Measurements from ENCODE around the gene TPM2. TPM values are rescaled to one million over a fixed set of nuclear protein-coding genes. Genes with fewer than 3 reads are reported as not detected.

TPM2 gene
- total RNA-seq, 1 donor from 2014 or later, result 110 TPM

DNA sequence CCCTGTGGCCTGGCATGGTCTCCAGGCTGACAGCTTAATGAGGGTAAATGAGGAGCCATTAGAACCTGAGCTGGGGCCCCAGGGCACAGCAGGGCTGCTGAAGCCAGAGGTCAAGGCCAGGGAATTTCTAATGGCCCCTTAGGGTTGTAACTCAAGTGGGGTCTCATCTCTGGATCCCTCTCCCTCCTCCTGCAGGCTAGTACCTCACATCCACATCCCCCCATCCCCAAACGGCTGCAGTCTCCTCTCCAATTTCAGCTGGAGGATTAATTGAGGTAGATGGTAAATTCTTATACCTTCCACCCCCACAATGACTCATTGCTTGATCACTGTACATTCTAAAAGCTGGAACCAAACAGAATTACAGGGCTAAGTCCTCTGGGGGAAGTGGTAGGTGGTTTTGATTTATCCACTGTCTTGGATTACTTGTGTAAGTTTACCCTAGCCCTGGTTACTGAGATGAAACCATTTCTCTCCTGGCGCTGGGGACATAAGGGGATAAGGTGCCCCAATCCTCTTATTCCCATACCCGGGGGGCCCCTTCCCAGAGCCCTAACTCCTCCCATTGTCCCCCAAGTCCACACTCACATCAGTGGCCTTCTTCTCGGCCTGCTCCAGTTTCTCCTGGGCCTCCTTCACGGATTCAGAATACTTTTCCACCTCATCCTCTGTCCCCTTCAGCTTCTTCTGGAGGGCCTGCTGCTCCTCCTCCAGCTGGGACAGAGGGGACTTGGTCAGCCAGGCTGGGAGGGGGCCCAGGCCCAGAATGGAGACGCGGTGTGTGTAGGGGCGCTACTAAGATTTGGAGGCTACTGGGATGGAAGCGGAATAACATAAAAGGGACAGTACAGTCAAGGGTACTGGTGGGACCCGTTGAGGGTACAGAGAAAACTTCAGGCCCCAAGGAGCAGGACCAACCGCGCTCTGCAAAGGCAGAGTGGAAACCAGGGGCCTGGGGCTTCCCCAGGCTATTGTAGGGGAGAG is 875 bp downstream of the TPM2 start:
- intact Hi-C loops (cut with DNase I), result no loop called here
- Histone ChIP-seq H3K4me1 (peaks cover 14% of the 10 kb centered on the region), H3K4me3 (peak overlapping the region; percentile 73), H3K27me3 (ENCODE audit: low read depth) (no peaks in the 10 kb centered on the region), H3K9me3 (no peaks in the 10 kb centered on the region), H3K27ac (peak overlapping the region; percentile 80), H3K36me3 (peaks cover 11% of the 10 kb centered on the region)
- no peak for ATAC-seq
- TF ChIP-seq, protein P1, sequence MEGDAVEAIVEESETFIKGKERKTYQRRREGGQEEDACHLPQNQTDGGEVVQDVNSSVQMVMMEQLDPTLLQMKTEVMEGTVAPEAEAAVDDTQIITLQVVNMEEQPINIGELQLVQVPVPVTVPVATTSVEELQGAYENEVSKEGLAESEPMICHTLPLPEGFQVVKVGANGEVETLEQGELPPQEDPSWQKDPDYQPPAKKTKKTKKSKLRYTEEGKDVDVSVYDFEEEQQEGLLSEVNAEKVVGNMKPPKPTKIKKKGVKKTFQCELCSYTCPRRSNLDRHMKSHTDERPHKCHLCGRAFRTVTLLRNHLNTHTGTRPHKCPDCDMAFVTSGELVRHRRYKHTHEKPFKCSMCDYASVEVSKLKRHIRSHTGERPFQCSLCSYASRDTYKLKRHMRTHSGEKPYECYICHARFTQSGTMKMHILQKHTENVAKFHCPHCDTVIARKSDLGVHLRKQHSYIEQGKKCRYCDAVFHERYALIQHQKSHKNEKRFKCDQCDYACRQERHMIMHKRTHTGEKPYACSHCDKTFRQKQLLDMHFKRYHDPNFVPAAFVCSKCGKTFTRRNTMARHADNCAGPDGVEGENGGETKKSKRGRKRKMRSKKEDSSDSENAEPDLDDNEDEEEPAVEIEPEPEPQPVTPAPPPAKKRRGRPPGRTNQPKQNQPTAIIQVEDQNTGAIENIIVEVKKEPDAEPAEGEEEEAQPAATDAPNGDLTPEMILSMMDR (IDR thresholded peaks at IDR 0.05), result no peak
- no peak for DNase-seq

DNA sequence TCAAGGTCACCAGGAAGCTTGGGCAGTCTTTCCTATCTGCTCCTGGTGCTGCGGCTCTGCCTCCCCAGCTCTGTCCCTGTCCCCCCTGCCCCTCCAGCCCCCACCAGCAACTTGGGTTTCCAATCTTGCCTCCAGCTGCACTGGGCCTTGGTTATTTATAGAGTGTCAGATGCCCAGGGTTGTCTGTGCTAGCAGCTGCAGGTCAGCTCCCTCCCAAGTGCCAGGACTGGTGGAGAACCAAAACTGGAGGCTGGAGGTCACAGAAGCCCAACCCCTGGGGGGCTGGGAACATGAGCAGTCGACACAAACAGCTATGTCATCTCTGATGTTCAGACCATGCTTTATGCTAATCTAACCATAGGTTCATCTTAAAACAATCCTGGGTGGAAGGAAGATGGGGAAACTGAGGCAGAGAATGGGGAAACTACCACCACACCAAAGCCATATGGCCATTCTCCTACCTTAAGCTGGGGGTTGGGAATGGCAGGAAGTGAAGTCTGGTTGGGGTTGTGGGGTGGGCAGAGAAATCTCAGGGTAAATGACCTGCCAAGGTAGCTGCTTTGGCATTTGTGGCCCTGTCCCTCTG is 1.7 kb downstream of the TPM2 start:
- peaks cover 11% of the 10 kb centered on the region for H3K36me3 ChIP-seq
- H3K4me3 ChIP-seq, result peak overlapping the region; percentile 73
- peaks cover 21% of the 10 kb centered on the region for H3K4me1 ChIP-seq
- intact Hi-C loops (cut with DNase I), result no loop called here
- TF ChIP-seq, protein P1 (IDR thresholded peaks at IDR 0.05), result no peak
- H3K9me3 ChIP-seq, result no peaks in the 10 kb centered on the region
- no peak for ATAC-seq
- no peak overlapping the region for H3K27ac ChIP-seq
- no peak for DNase-seq
- H3K27me3 ChIP-seq (ENCODE audit: low read depth), result no peaks in the 10 kb centered on the region

DNA sequence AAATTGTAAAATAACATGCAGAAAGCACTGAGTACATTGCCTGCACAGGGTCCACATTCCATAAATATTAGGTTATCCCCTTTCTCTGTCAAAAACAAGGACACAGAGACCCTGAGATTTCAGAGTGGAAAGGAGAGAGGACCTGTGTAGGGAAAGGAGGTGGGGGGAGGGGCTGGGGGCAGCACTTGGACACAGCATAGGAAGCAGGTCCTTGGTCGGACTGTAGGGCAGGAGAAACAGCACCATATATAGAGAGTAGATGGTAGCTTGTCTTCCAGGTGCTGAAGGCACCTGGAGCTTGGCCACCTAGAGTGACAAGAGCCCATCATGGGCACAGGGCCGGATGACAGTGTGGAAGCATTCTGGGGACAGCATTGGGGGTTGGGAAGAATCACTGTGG is 2.4 kb downstream of the TPM2 start:
- intact Hi-C loops (cut with DNase I), result no loop called here
- ATAC-seq (no peak), DNase-seq (no peak)
- Histone ChIP-seq H3K36me3 (peaks cover 11% of the 10 kb centered on the region), H3K9me3 (no peaks in the 10 kb centered on the region), H3K27ac (no peak overlapping the region), H3K27me3 (ENCODE audit: low read depth) (no peaks in the 10 kb centered on the region), H3K4me3 (no peak overlapping the region), H3K4me1 (peaks cover 23% of the 10 kb centered on the region)
- TF ChIP-seq, protein P1 (IDR thresholded peaks at IDR 0.05), result no peak

DNA sequence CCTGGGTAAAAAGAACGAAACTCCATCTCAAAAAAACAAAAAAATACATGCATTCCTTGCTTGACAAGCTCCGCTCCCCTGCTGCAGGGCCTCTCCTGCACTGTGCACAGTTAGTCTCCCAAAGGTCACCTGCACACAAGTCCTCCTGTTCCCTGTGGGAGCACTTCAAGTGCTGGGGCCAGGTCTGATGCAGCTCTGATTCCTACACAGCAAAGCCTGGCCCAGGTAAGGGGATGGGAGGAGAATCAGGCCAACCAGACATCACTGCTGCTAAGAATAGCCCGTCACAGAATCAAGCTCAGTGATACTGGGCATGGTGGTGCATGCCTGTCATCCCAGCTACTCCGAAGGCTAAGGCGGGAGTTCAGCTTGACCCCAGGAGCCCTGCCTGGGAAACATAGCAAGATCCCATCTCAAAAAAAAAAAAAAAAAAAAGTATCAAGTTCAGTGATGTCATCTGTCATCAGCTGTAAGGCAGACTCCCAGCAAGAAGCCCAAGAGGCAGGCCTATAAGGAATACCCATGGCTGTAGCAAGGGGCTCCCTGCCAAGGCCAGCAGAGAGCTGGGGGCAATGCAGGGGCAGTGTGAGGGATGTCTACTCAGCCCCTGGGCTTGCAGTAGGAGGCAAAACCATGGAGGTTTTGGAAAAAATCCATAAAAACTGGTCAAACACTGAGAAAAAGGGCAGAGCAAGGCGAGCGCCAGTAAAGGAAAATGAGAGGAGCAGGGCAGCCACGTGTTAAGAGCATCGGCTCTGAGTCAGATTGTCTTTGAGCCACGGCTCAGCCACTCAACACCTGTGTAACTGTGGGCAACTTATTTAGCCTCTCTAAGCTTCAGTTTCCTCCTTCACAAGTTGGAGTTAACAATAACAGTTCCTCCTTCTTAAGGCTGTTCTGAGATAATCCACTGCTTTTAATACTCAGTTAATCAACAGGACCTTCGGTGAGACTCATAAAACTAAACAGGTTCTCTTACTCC is 3.2 kb downstream of the TPM2 start:
- peak overlapping the region; percentile 3 for H3K4me3 ChIP-seq
- no peak overlapping the region for H3K27ac ChIP-seq
- H3K9me3 ChIP-seq, result no peaks in the 10 kb centered on the region
- DNase-seq (no peak), ATAC-seq (no peak)
- intact Hi-C loops (cut with DNase I), result no loop called here
- TF ChIP-seq, protein P1 (IDR thresholded peaks at IDR 0.05), result no peak
- no peaks in the 10 kb centered on the region for H3K27me3 ChIP-seq (ENCODE audit: low read depth)
- H3K36me3 ChIP-seq, result peaks cover 11% of the 10 kb centered on the region
- peaks cover 21% of the 10 kb centered on the region for H3K4me1 ChIP-seq

DNA sequence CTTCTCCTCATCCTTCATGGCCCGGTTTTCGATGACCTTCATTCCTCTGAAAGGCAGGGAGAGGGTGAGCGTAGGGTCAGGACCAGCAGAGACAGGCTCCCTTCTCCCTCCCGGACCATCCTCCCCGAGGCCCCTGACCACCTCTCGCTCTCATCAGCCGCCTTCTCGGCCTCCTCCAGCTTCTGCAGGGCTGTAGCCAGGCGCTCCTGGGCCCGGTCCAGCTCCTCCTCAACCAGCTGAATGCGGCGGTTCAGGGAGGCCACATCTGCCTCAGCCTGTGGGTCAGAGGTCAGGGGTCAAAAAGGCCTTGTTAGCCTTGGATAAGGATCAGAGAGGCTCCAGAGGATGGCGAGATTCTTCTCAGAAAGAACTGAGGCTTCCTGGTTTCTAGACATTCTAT is 4.2 kb downstream of the TPM2 start:
- DNase-seq (no peak), ATAC-seq (no peak)
- Histone ChIP-seq H3K4me1 (peaks cover 16% of the 10 kb centered on the region), H3K9me3 (no peaks in the 10 kb centered on the region), H3K4me3 (no peak overlapping the region), H3K27ac (no peak overlapping the region), H3K36me3 (peaks cover 11% of the 10 kb centered on the region), H3K27me3 (ENCODE audit: low read depth) (no peaks in the 10 kb centered on the region)
- TF ChIP-seq, protein P1 (IDR thresholded peaks at IDR 0.05), result no peak
- intact Hi-C loops (cut with DNase I), result no loop called here
